Keratinocyte (primary cell): Measurements from ENCODE around the gene SLC30A3. TPM values are rescaled to one million over a fixed set of nuclear protein-coding genes. Genes with fewer than 3 reads are reported as not detected.

Experiments
- DNase-seq: peaks from one replicate; pipeline ENCODE4 v3.0.0-alpha.2; 2011; ENCODE audit warnings: low read depth, missing footprints, low spot score
- FAIRE-seq: peaks from 2 replicates; lab custom pipeline; 2011; peaks lifted over from hg19 to GRCh38; lab: Jason Lieb, UNC
- H2AFZ ChIP-seq: 2 replicates; pipeline ENCODE4 v1.6.0; 2012; ENCODE audit warnings: low read length, control low read depth, inconsistent platforms; ENCODE audit not compliant: control insufficient read depth
- H3K27ac ChIP-seq: 2 replicates; pipeline ENCODE4 v1.5.1; 2011; ENCODE audit warnings: low read length; ENCODE audit not compliant: control insufficient read depth, insufficient read depth
- H3K27me3 ChIP-seq: 3 replicates; pipeline ENCODE4 v1.6.0; 2011; ENCODE audit warnings: low read length; ENCODE audit not compliant: control insufficient read depth, insufficient read depth; ENCODE audit errors: extremely low read depth
- H3K36me3 ChIP-seq, 2 experiments: 2 replicates in 1 of 2; 3 replicates in 1 of 2; pipeline ENCODE4 v1.5.1; 2011; ENCODE audit warnings: low read length in 2 of 2, mild to moderate bottlenecking in 1 of 2; ENCODE audit not compliant: control insufficient read depth in 2 of 2, insufficient read depth in 2 of 2; ENCODE audit errors: extremely low read depth in 1 of 2
- H3K4me1 ChIP-seq: 3 replicates; pipeline ENCODE4 v1.5.1; 2011; ENCODE audit warnings: low read length; ENCODE audit not compliant: control insufficient read depth, insufficient read depth; ENCODE audit errors: extremely low read depth
- H3K4me2 ChIP-seq: 3 replicates; pipeline ENCODE4 v1.6.0; 2011; ENCODE audit warnings: low read depth, low read length; ENCODE audit not compliant: control insufficient read depth, insufficient read depth; ENCODE audit errors: extremely low read depth
- H3K4me3 ChIP-seq, 3 experiments: fragments of 200-600 bp in 1 of 3; sonication (generic) in 1 of 3; 2 replicates in 2 of 3; 3 replicates in 1 of 3; pipeline ENCODE4 v1.5.1; 2011 to 2016; ENCODE audit warnings: low read length in 3 of 3, mild to moderate bottlenecking in 3 of 3, control low read depth in 2 of 3, inconsistent platforms in 1 of 3, low read depth in 1 of 3, mixed read lengths in 1 of 3, mixed run types in 1 of 3, moderate library complexity in 1 of 3; ENCODE audit not compliant: control insufficient read depth in 2 of 3, insufficient read depth in 2 of 3; ENCODE audit errors: extremely low read depth in 1 of 3
- H3K79me2 ChIP-seq: 2 replicates; pipeline ENCODE4 v1.6.0; 2012; ENCODE audit warnings: low read length; ENCODE audit not compliant: control insufficient read depth, insufficient read depth
- H3K9ac ChIP-seq: 3 replicates; pipeline ENCODE4 v1.6.0; 2011; ENCODE audit warnings: low read length; ENCODE audit not compliant: control insufficient read depth, insufficient read depth; ENCODE audit errors: extremely low read depth
- H3K9me1 ChIP-seq: 3 replicates; pipeline ENCODE4 v1.6.0; 2011; ENCODE audit warnings: low read length; ENCODE audit not compliant: control insufficient read depth, insufficient read depth; ENCODE audit errors: extremely low read depth
- H3K9me3 ChIP-seq: 2 replicates; pipeline ENCODE4 v1.5.1; 2012; ENCODE audit warnings: low read depth, low read length; ENCODE audit not compliant: control insufficient read depth
- H4K20me1 ChIP-seq: 3 replicates; pipeline ENCODE4 v1.6.0; 2011; ENCODE audit warnings: low read length; ENCODE audit not compliant: control insufficient read depth, insufficient read depth; ENCODE audit errors: extremely low read depth
- EZH2 ChIP-seq: IDR thresholded peaks from one replicate; pipeline ENCODE4 v1.6.1; 2012; ENCODE audit warnings: inconsistent platforms, mild to moderate bottlenecking, low read length, moderate library complexity
- dilution Hi-C: fragments of 300-500 bp; cut with MboI; formaldehyde crosslinking; loops from one replicate; pipeline ENCODE4 v1.7.0; 2020; ENCODE audit warnings: low sequenced_read_pairs; ENCODE audit not compliant: extremely low pct_ligation_motif_present
- polyA plus RNA-seq, 5 experiments: library from polyadenylated mRNA; depleted of rRNA in 3 of 5; stranded (reverse) in 3 of 5; stranded (forward) in 1 of 5; unstranded in 1 of 5; fragments of >200 nt; gene quantifications; 1 replicate in 1 of 5; 2 replicates in 3 of 5; 3 replicates in 1 of 5; pipeline versions ENCODE4 v1.2.1 to v1.2.3, GENCODE V29; 2011 to 2012; ENCODE audit warnings: missing spikeins in 2 of 5, low read depth in 1 of 5, low replicate concordance in 1 of 5
- TF ChIP-seq, protein P1 (sequence below), 3 experiments: IDR thresholded peaks in 1 of 3; conservative IDR thresholded peaks in 1 of 3; optimal IDR thresholded peaks in 1 of 3; 2 replicates in 2 of 3; 3 replicates in 1 of 3; pipeline versions ENCODE3 to v1.5.1; 2011; ENCODE audit warnings: low read length in 3 of 3, mild to moderate bottlenecking in 3 of 3, moderate library complexity in 2 of 3, control low read depth in 1 of 3, inconsistent platforms in 1 of 3; ENCODE audit not compliant: insufficient read depth in 2 of 3; ENCODE audit errors: extremely low read depth in 1 of 3

The SLC30A3 gene
- polyA plus RNA-seq, 1 donor (not counting 4 experiments of a cell fraction or from before 2014, with no cell fraction given), result not detected

DNA sequence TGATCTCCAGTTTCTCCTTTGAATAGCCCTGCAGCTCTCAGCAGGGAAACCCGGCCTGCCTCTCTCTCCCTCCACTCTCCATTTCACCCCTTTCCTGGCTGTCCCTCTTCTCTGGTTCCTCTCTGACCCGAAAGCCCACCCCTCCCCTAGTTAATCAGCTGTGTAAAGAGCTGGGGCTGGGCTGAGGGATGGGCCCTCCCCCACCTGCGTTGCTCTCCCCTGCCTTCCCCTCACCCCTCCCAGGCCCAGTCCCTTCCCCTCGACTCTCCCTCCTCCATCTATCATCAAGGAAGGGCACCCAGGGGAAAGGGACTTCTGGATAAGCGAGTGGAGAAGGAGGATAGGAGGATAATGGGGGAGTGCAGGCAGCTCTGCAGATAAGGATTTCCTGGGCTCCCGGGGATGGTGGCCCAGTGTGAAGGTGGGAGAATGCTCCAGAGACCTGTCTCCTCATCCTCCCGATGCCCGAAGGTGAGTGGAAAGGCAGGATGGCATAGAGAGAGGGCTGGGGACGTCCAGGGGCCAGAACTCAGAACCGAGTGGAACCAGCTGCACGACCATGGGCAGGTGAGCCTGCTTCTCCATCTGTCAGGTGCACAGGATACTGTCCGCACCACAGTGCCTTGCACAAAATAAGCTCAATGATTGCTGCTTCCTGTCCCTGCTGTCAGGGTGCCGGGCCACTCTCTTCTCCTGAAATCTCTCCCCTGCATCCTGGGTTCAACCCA, 12.0 kb downstream of the SLC30A3 start:
- H3K4me1 ChIP-seq, result peaks cover under 1% of the 10 kb centered on the region
- H2AFZ ChIP-seq, result no peak overlapping the region
- FAIRE-seq, result no peak
- no peak overlapping the region for H3K9ac ChIP-seq
- no peaks in the 10 kb centered on the region for H3K9me1 ChIP-seq
- dilution Hi-C loops, result no loop called here
- no peak overlapping the region for H3K4me2 ChIP-seq
- H3K36me3 ChIP-seq, result no peaks in the 10 kb centered on the region
- no peaks in the 10 kb centered on the region for H3K9me3 ChIP-seq
- no peak overlapping the region for H3K4me3 ChIP-seq
- no peak for TF ChIP-seq EZH2
- TF ChIP-seq, protein P1, sequence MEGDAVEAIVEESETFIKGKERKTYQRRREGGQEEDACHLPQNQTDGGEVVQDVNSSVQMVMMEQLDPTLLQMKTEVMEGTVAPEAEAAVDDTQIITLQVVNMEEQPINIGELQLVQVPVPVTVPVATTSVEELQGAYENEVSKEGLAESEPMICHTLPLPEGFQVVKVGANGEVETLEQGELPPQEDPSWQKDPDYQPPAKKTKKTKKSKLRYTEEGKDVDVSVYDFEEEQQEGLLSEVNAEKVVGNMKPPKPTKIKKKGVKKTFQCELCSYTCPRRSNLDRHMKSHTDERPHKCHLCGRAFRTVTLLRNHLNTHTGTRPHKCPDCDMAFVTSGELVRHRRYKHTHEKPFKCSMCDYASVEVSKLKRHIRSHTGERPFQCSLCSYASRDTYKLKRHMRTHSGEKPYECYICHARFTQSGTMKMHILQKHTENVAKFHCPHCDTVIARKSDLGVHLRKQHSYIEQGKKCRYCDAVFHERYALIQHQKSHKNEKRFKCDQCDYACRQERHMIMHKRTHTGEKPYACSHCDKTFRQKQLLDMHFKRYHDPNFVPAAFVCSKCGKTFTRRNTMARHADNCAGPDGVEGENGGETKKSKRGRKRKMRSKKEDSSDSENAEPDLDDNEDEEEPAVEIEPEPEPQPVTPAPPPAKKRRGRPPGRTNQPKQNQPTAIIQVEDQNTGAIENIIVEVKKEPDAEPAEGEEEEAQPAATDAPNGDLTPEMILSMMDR (optimal IDR thresholded peaks at IDR 0.05 in 1 of 3, IDR thresholded peaks at IDR 0.05 in 1 of 3, conservative IDR thresholded peaks at IDR 0.05 in 1 of 3; ENCODE audit: extremely low read depth in 1 of 3, insufficient read depth in 2 of 3, low read length in 3 of 3), result no peak
- H3K79me2 ChIP-seq, result no peaks in the 10 kb centered on the region
- no peak for DNase-seq
- no peaks in the 10 kb centered on the region for H4K20me1 ChIP-seq
- H3K27ac ChIP-seq, result no peak overlapping the region
- peaks cover 18% of the 10 kb centered on the region for H3K27me3 ChIP-seq

DNA sequence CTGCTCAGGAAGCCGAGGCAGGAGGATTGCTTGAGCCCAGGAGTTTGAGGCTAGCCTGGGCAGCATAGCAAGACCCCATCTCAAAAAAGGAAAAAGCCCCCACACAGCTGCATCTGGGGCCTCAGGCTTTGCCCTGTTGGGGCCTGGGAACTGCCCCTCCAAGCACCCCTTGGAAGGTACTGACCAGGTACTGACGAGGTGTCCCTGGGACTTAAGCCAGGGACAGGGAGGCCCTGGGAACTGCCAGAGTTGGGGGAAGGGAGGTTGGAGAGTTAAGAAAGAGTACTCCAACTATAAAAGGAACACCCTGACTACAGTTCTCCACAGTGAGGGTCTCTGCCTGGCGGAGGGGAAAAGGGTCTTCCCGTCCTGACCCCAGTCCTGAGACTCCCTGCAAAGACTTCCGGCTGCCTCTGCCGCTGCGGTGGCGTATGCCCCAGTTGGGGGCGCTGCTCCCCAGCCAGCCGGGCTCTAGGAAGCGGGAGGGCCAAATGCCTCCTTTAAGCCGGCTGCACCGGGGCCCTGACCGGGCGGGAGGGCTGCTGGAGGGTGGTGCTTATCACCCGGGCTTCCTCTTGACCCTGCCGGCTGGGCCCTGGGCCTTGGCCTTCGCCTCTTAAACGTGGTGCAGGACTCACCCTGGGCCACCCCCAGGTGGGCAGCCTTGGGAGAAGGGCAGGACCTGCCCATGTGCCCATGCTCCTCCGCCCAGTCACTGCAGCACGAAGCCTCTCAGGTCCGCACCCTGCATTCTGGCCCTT, 12.8 kb downstream of the SLC30A3 start:
- dilution Hi-C loops, result no loop called here
- no peak overlapping the region for H3K9ac ChIP-seq
- no peak overlapping the region for H3K27ac ChIP-seq
- no peak overlapping the region for H3K4me2 ChIP-seq
- peaks cover 0 to 2% of the 10 kb centered on the region in 2 experiments for H3K36me3 ChIP-seq
- H3K27me3 ChIP-seq, result peaks cover 14% of the 10 kb centered on the region
- no peak for TF ChIP-seq EZH2
- TF ChIP-seq, protein P1 (optimal IDR thresholded peaks at IDR 0.05 in 1 of 3, IDR thresholded peaks at IDR 0.05 in 1 of 3, conservative IDR thresholded peaks at IDR 0.05 in 1 of 3; ENCODE audit: extremely low read depth in 1 of 3, insufficient read depth in 2 of 3, low read length in 3 of 3), result peak; percentile 56 to 89 (median 82)
- H3K4me1 ChIP-seq, result no peaks in the 10 kb centered on the region
- no peaks in the 10 kb centered on the region for H3K9me3 ChIP-seq
- no peak overlapping the region for H3K4me3 ChIP-seq
- DNase-seq (no peak), FAIRE-seq (no peak)
- H3K79me2 ChIP-seq, result no peaks in the 10 kb centered on the region
- no peaks in the 10 kb centered on the region for H4K20me1 ChIP-seq
- no peak overlapping the region for H2AFZ ChIP-seq
- H3K9me1 ChIP-seq, result no peaks in the 10 kb centered on the region
